Thoracic aorta (tissue), 2 donors: ENCODE measurements around the gene C19orf81. TPM values are rescaled to one million over a fixed set of nuclear protein-coding genes. Genes with fewer than 3 reads are reported as not detected.

ENCODE experiments used
- ATAC-seq: fragments of 150-250 bp; one replicate; pipeline ENCODE4 v1.8.0; 2017; ENCODE audit warnings: low read depth; ENCODE audit not compliant: insufficient number of reproducible peaks, low FRiP score
- DNase-seq: peaks from one replicate; pipeline ENCODE4 v3.0.0-alpha.2; 2020; ENCODE audit warnings: low spot score
- H3K27ac ChIP-seq, 2 donors: fragments of 200-600 bp; sonication (generic); 1 replicate in 1 of 2; 2 replicates in 1 of 2; pipeline ENCODE4 v1.5.1; 2016; ENCODE audit warnings: mild to moderate bottlenecking in 2 of 2, moderate library complexity in 2 of 2
- H3K27me3 ChIP-seq: fragments of 200-600 bp; sonication (generic); replicated peaks from 2 replicates; pipeline ENCODE4 v1.6.0; 2016; ENCODE audit warnings: mild to moderate bottlenecking; ENCODE audit not compliant: insufficient read depth
- H3K36me3 ChIP-seq: fragments of 200-600 bp; sonication (generic); one replicate; pipeline ENCODE4 v1.5.1; 2016
- H3K4me1 ChIP-seq, 2 donors: fragments of 200-600 bp; sonication (generic); 1 replicate in 1 of 2; 2 replicates in 1 of 2; pipeline versions ENCODE4 v1.5.1 to v1.6.0; 2016; ENCODE audit warnings: low read depth in 2 of 2, mild to moderate bottlenecking in 1 of 2; ENCODE audit not compliant: control insufficient read depth in 1 of 2
- H3K4me3 ChIP-seq: fragments of 200-600 bp; sonication (generic); 2 replicates; pipeline ENCODE4 v1.5.1; 2016; ENCODE audit warnings: mild to moderate bottlenecking
- H3K9me3 ChIP-seq: fragments of 200-600 bp; sonication (generic); 2 replicates; pipeline ENCODE4 v1.5.1; 2016
- total RNA-seq, 2 donors: library from RNA; depleted of rRNA; stranded (reverse); fragments of >200 nt; gene quantifications; one replicate each; pipeline versions ENCODE4 v1.1.0 to v1.2.3, GENCODE V29; 2016
- TF ChIP-seq, protein P1 (sequence below): fragments of 200-600 bp; sonication (generic); IDR thresholded peaks from one replicate; pipeline ENCODE4 v1.5.1; 2019; ENCODE audit warnings: antibody characterized with exemption

The C19orf81 gene
- total RNA-seq, 2 donors from 2014 or later, result not detected

DNA sequence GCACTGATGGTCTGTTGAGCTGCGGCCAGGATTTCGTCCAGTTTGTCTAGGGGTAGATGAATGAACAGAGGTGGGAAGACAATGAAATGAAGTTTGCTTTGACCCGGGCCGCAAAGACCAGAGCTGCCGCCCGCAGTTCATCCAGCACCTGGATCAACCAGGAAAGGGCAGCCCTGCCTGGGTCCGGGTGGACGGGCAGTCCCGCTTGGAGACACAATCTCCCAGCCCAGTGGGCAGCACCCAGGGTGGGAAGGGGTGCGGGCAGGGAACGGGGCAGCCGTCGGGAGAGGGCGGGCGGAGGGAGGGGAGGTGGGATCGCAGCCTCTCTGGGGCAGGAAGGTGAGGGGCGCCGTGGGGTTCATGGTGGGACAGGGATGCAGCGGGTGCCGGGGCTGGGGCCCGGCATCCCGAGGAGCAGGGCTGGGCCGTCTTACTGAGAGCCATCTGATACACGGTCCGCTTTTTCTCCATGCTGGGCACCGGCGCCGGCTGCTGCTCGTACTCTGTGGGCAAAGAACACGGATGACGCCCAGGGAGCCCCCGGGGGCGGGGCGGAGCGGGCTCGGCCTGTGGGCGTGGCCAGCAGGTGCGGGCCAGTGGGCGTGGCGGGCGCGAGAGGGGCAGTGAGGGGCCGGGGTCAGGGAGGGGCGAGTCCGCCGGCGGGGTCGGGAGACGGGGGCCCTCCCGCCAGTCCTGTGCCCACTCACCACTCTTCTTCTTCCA lies 37.2 kb downstream of the C19orf81 start:
- Histone ChIP-seq H3K9me3 (no peaks in the 10 kb centered on the region), H3K4me1 (no peaks in the 10 kb centered on the region), H3K36me3 (no peaks in the 10 kb centered on the region), H3K27me3 (no peaks in the 10 kb centered on the region), H3K4me3 (no peak overlapping the region), H3K27ac (no peak overlapping the region)
- no peak for DNase-seq
- TF ChIP-seq, protein P1, sequence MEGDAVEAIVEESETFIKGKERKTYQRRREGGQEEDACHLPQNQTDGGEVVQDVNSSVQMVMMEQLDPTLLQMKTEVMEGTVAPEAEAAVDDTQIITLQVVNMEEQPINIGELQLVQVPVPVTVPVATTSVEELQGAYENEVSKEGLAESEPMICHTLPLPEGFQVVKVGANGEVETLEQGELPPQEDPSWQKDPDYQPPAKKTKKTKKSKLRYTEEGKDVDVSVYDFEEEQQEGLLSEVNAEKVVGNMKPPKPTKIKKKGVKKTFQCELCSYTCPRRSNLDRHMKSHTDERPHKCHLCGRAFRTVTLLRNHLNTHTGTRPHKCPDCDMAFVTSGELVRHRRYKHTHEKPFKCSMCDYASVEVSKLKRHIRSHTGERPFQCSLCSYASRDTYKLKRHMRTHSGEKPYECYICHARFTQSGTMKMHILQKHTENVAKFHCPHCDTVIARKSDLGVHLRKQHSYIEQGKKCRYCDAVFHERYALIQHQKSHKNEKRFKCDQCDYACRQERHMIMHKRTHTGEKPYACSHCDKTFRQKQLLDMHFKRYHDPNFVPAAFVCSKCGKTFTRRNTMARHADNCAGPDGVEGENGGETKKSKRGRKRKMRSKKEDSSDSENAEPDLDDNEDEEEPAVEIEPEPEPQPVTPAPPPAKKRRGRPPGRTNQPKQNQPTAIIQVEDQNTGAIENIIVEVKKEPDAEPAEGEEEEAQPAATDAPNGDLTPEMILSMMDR, result no peak
- ATAC-seq, result no peak

DNA sequence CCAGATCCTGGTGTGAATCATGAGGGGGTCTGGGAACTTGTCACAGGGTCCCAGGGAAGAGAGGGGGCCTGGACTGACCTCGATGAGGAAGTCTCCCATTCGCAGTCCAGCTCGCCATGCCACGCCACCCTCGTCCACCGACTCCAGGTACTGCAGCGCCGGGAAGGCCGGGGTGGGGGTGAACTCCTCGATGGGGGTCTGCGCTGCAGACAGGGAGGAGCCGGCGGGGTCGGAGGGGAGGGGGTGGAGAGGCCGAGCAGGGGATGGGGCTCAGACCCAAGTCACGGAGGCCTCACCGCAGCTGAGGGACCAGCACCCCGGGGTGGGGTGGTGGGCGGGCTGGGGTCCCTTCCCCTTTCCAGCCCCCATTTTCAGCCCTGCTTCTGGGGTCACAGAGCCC lies 39.5 kb downstream of the C19orf81 start:
- TF ChIP-seq, protein P1, result no peak
- DNase-seq, result no peak
- Histone ChIP-seq H3K36me3 (no peaks in the 10 kb centered on the region), H3K4me1 (no peaks in the 10 kb centered on the region), H3K27me3 (no peaks in the 10 kb centered on the region), H3K4me3 (no peak overlapping the region), H3K27ac (no peak overlapping the region), H3K9me3 (no peaks in the 10 kb centered on the region)
- no peak for ATAC-seq

DNA sequence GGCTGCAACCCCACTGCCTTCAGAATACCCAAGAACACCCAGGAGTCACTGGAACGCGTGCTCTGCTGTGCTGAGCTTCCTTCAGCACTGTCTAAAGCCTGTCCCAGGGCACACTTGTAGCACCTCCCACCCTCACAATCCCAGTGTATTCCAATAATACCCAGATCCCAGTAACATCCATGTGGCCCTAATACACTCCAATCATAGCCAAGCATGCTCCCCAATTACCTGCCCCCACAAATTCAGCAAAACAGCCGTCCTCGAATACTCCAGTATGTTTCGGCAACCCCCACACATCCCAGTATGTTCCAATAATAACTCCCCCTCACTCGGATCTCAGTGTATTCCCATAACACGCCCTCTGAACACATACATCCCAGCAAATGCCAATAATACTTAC lies 41.2 kb downstream of the C19orf81 start:
- Histone ChIP-seq H3K27me3 (no peaks in the 10 kb centered on the region), H3K4me1 (no peaks in the 10 kb centered on the region), H3K27ac (no peak overlapping the region), H3K9me3 (no peaks in the 10 kb centered on the region), H3K4me3 (no peak overlapping the region), H3K36me3 (no peaks in the 10 kb centered on the region)
- no peak for DNase-seq
- TF ChIP-seq, protein P1, result no peak
- no peak for ATAC-seq

DNA sequence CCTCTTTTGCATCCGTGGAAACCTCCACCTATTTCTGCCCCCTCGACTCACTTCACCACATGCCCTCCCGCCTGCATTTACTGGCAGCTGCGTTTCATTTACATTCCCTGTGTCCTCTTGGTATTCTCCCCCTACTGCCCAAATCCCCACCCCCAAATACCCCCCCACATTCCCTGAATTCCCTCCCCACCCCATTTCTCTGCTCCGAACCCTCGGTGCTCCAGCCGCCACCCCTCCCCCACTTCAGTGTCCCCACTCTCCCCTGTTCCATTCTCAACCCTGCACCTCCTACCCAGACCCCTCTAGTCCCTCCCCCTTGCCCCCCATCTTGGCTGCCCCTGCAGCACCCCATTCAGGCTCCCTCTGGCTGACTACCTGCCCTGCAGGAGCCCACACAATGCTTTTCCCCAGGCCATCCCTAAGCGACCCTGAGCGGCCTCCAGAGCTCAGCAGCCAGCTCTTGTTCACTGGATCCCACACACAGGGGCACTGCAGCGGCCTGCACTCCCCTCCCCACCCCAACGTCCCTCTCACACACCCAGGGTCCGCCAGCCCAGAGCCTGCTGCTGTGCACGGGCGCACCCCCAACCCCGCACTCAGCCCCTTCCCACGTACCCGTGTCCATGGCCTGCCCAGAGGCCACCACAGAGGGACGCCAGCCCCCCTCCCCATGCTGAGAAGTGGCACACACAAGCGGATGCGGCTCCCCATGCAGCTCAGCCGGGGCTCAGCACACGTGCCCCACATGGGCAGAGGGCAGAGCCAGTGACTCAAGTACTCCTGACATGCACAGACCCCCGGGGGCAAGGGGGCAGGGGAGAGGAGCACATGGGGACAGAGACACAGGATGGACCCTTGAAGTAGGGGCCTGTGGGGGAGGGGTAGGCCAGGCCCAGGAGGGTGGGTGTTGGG lies 44.1 kb downstream of the C19orf81 start:
- DNase-seq (no peak), ATAC-seq (no peak)
- H3K27me3 ChIP-seq, result no peaks in the 10 kb centered on the region
- no peaks in the 10 kb centered on the region for H3K9me3 ChIP-seq
- no peak overlapping the region for H3K27ac ChIP-seq
- no peaks in the 10 kb centered on the region for H3K4me1 ChIP-seq
- TF ChIP-seq, protein P1, result no peak
- no peak overlapping the region for H3K4me3 ChIP-seq
- H3K36me3 ChIP-seq, result no peaks in the 10 kb centered on the region

DNA sequence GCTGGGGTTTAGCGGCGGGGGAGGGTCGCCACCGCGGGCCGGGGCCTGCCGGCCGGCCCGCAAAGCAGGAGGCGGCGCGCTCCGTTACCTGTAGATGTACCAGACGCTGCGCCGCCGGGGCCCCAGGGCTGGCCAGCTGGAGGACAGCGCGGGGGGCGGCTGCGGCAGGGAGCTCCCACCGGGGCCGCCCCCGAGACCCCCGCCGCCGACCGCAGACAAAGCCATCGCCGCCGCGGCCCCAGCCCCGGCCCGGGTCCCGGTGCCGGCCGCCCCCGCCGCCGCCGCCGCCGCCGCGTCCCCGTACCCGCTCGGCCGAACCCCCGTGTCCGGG lies 45.5 kb downstream of the C19orf81 start:
- H3K4me3 ChIP-seq, result no peak overlapping the region
- H3K36me3 ChIP-seq, result no peaks in the 10 kb centered on the region
- no peaks in the 10 kb centered on the region for H3K4me1 ChIP-seq
- no peaks in the 10 kb centered on the region for H3K27me3 ChIP-seq
- TF ChIP-seq, protein P1, result no peak
- no peaks in the 10 kb centered on the region for H3K9me3 ChIP-seq
- ATAC-seq (no peak), DNase-seq (no peak)
- no peak overlapping the region for H3K27ac ChIP-seq
